Measurements from ENCODE around the gene PCP4. TPM values are rescaled to one million over a fixed set of nuclear protein-coding genes. Genes with fewer than 3 reads are reported as not detected.

The PCP4 gene
- total RNA-seq, 1 experiment from 2014 or later: 4.7 TPM

DNA sequence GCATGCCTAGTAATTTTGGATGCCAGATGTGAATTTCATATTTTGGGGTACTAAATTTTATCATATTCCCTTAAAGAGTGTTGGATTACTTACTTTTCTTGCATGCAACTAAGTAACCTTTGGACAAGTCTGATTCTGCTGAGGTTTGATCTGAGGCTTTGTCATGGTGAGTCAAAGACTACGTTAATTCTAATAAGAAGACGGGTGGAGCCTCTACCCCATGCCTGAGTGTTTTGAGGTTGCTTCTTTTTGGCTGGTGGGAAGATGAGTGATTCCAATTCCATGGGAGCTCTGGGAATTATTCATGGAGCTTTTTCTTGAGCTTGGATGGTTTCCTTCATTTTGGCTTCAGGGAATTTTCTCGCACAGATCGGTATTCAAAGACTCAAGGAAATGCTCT is 11.6 kb upstream of the PCP4 start:
- H3K36me3 ChIP-seq (ENCODE audit: control insufficient read depth, insufficient read depth, low read length): no peaks in the 10 kb centered on the region
- no peaks in the 10 kb centered on the region for H3K9me3 ChIP-seq
- no peak overlapping the region for H3K4me3 Mint-ChIP-seq (ENCODE audit: unreplicated experiment)
- H3K9me3 Mint-ChIP-seq (ENCODE audit: unreplicated experiment): peaks cover 11% of the 10 kb centered on the region
- H3K27ac Mint-ChIP-seq (ENCODE audit: unreplicated experiment): no peak overlapping the region
- ChIA-PET POLR2A (no interaction called here), CTCF (interaction anchor here (0.6 kb wide), 1 partner anchor 67 kb away, joined by 5 read pairs; no protein-coding TSS in a partner anchor)
- BruUV-seq (replicated peaks): no TSS peak
- intact Hi-C loops (cut with micrococcal nuclease; ENCODE audit: unreplicated experiment): no loop called here
- H3K4me1 Mint-ChIP-seq (ENCODE audit: low read depth, unreplicated experiment): peaks cover 10% of the 10 kb centered on the region
- no peak for DNase-seq
- no peaks in the 10 kb centered on the region for H3K36me3 Mint-ChIP-seq (ENCODE audit: insufficient read depth, unreplicated experiment)
- TF ChIP-seq, protein P1, sequence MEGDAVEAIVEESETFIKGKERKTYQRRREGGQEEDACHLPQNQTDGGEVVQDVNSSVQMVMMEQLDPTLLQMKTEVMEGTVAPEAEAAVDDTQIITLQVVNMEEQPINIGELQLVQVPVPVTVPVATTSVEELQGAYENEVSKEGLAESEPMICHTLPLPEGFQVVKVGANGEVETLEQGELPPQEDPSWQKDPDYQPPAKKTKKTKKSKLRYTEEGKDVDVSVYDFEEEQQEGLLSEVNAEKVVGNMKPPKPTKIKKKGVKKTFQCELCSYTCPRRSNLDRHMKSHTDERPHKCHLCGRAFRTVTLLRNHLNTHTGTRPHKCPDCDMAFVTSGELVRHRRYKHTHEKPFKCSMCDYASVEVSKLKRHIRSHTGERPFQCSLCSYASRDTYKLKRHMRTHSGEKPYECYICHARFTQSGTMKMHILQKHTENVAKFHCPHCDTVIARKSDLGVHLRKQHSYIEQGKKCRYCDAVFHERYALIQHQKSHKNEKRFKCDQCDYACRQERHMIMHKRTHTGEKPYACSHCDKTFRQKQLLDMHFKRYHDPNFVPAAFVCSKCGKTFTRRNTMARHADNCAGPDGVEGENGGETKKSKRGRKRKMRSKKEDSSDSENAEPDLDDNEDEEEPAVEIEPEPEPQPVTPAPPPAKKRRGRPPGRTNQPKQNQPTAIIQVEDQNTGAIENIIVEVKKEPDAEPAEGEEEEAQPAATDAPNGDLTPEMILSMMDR (IDR thresholded peaks at IDR 0.05; ENCODE audit: insufficient read depth in 1 of 2, low read depth in 1 of 2, low read length in 1 of 2, severe bottlenecking in 1 of 2, unreplicated experiment in 1 of 2): no peak
- H3K27me3 ChIP-seq (replicated peaks; ENCODE audit: control insufficient read depth, insufficient read depth, low read length): no peaks in the 10 kb centered on the region
- H3K27me3 Mint-ChIP-seq (ENCODE audit: insufficient read depth, unreplicated experiment): no peaks in the 10 kb centered on the region
- peaks cover 15% of the 10 kb centered on the region for H3K4me1 ChIP-seq
- no peak overlapping the region for H3K4me3 ChIP-seq (ENCODE audit: low read depth, low read length)

DNA sequence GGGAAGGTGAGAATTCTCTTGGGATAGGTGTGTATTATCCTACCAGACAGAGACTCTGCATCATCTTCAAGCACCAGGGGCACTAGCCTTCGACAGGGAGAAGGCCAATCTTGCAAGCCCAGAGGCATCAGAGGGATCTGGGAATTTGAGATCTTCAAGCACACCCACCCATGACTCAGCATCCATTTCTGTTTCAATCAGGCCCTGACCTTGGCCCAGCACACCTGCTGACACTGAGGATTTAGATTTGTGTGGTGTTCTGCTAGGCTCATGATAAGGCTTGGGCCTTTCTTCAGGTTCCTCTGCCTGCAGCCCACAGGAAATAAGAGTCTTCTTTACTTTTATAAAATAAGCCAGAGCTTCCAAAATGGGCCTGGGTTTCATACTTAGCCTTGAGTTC is 6.6 kb upstream of the PCP4 start:
- H3K27me3 ChIP-seq (replicated peaks; ENCODE audit: control insufficient read depth, insufficient read depth, low read length): no peaks in the 10 kb centered on the region
- TF ChIP-seq, protein P1 (IDR thresholded peaks at IDR 0.05; ENCODE audit: insufficient read depth in 1 of 2, low read depth in 1 of 2, low read length in 1 of 2, severe bottlenecking in 1 of 2, unreplicated experiment in 1 of 2): no peak
- CTCF ChIA-PET: no interaction called here
- H3K9me3 Mint-ChIP-seq (ENCODE audit: unreplicated experiment): no peaks in the 10 kb centered on the region
- BruUV-seq (replicated peaks): no TSS peak
- intact Hi-C loops (cut with micrococcal nuclease; ENCODE audit: unreplicated experiment): no loop called here
- no peaks in the 10 kb centered on the region for H3K4me1 ChIP-seq
- H3K36me3 Mint-ChIP-seq (ENCODE audit: insufficient read depth, unreplicated experiment): no peaks in the 10 kb centered on the region
- no peaks in the 10 kb centered on the region for H3K4me1 Mint-ChIP-seq (ENCODE audit: low read depth, unreplicated experiment)
- POLR2A ChIA-PET: no interaction called here
- no peak for DNase-seq
- H3K4me3 Mint-ChIP-seq (ENCODE audit: unreplicated experiment): no peak overlapping the region
- no peak overlapping the region for H3K27ac Mint-ChIP-seq (ENCODE audit: unreplicated experiment)
- H3K36me3 ChIP-seq (ENCODE audit: control insufficient read depth, insufficient read depth, low read length): no peaks in the 10 kb centered on the region
- peaks cover 5% of the 10 kb centered on the region for H3K27me3 Mint-ChIP-seq (ENCODE audit: insufficient read depth, unreplicated experiment)
- no peak overlapping the region for H3K4me3 ChIP-seq (ENCODE audit: low read depth, low read length)
- no peaks in the 10 kb centered on the region for H3K9me3 ChIP-seq

DNA sequence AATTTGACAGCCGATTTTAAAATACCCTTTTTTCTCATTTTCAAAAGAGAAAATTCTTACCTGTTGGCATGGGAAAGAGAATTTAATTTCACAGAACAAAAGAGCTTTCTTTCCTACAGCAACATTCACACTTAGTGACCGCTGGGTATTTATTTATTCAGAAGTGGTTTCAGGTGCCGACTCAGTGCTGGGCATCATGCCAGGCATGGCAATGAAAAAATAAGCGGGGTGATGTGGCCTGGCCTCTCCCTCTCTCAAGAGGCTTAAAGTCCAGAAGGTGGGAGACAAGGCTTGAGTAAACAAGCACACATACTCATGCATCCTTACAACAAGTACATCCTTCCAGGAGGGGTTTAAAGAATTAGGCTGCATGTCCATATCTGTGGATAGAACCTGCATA is 4.1 kb upstream of the PCP4 start:
- TF ChIP-seq, protein P1 (IDR thresholded peaks at IDR 0.05; ENCODE audit: insufficient read depth in 1 of 2, low read depth in 1 of 2, low read length in 1 of 2, severe bottlenecking in 1 of 2, unreplicated experiment in 1 of 2): no peak
- POLR2A ChIA-PET: no interaction called here
- Histone ChIP-seq H3K36me3 (ENCODE audit: control insufficient read depth, insufficient read depth, low read length) (no peaks in the 10 kb centered on the region), H3K9me3 (no peaks in the 10 kb centered on the region), H3K4me1 (no peaks in the 10 kb centered on the region), H3K27me3 (replicated peaks; ENCODE audit: control insufficient read depth, insufficient read depth, low read length) (no peaks in the 10 kb centered on the region), H3K4me3 (ENCODE audit: low read depth, low read length) (no peak overlapping the region)
- no peak overlapping the region for H3K27ac Mint-ChIP-seq (ENCODE audit: unreplicated experiment)
- CTCF ChIA-PET: no interaction called here
- H3K4me1 Mint-ChIP-seq (ENCODE audit: low read depth, unreplicated experiment): peaks cover 7% of the 10 kb centered on the region
- H3K36me3 Mint-ChIP-seq (ENCODE audit: insufficient read depth, unreplicated experiment): no peaks in the 10 kb centered on the region
- no TSS peak for BruUV-seq (replicated peaks)
- no peak overlapping the region for H3K4me3 Mint-ChIP-seq (ENCODE audit: unreplicated experiment)
- no peak for DNase-seq
- H3K9me3 Mint-ChIP-seq (ENCODE audit: unreplicated experiment): no peaks in the 10 kb centered on the region
- intact Hi-C loops (cut with micrococcal nuclease; ENCODE audit: unreplicated experiment): no loop called here
- peaks cover 5% of the 10 kb centered on the region for H3K27me3 Mint-ChIP-seq (ENCODE audit: insufficient read depth, unreplicated experiment)

All from Caco-2 (cell line).